GM12878 (cell line): ENCODE results near the gene GGTLC2. TPM values are rescaled to one million over a fixed set of nuclear protein-coding genes. Genes with fewer than 3 reads are reported as not detected.

Source experiments
- ATAC-seq: fragments of 200-7000 bp; cut with Tn5 transposase; 3 replicates; pipeline ENCODE4 v1.9.1; 2020; ENCODE audit warnings: mild to moderate bottlenecking, moderate library complexity
- BruUV-seq: library from RNA; stranded (reverse); fragments of 400-500 nt; replicated peaks from 2 replicates; lab custom pipeline; 2021; lab: Mats Ljungman, UMichigan
- CTCF ChIA-PET: fragments of 300-600 bp; sonication (Branson Sonifier 250); formaldehyde crosslinking; extraction: SDS; loops from one replicate; lab custom pipeline; 2021; ENCODE audit warnings: inconsistent platforms; lab: Yijun Ruan, JAX
- POLR2A ChIA-PET: fragments of 350-600 bp; formaldehyde crosslinking; extraction: SDS; loops from one replicate; lab custom pipeline; 2021; ENCODE audit warnings: inconsistent platforms; lab: Charles Lee
- RAD21 ChIA-PET: fragments of 300-600 bp; sonication (Branson Sonifier 250); formaldehyde crosslinking; loops from one replicate; lab custom pipeline; 2023; ENCODE audit warnings: antibody characterized with exemption; ENCODE audit not compliant: unreplicated experiment; lab: Charles Lee
- SMC1A ChIA-PET: fragments of 300-600 bp; sonication (Branson Sonifier 250); formaldehyde crosslinking; loops from one replicate; lab custom pipeline; 2023; ENCODE audit not compliant: unreplicated experiment, uncharacterized antibody; lab: Charles Lee
- DNase-seq: peaks from one replicate; pipeline ENCODE4 v3.0.0-alpha.2; 2011; ENCODE audit warnings: low read depth, low spot score
- FAIRE-seq: peaks from 3 replicates; lab custom pipeline; 2011; peaks lifted over from hg19 to GRCh38; lab: Jason Lieb, UNC
- H2AFZ ChIP-seq: 2 replicates; pipeline ENCODE4 v1.6.0; 2011; ENCODE audit warnings: low read depth, low read length, control low read depth; ENCODE audit not compliant: control insufficient read depth
- H3K27ac ChIP-seq: 2 replicates; pipeline ENCODE4 v1.5.1; 2011; ENCODE audit warnings: control low read depth; ENCODE audit not compliant: control insufficient read depth, insufficient read depth
- H3K27me3 ChIP-seq, 2 experiments: replicated peaks in 1 of 2; 2 replicates each; pipeline versions ENCODE4 v1.6.0 to v1.6.1; 2011; ENCODE audit warnings: low read length in 1 of 2; ENCODE audit not compliant: control insufficient read depth in 2 of 2, insufficient read depth in 2 of 2
- H3K36me3 ChIP-seq, 2 experiments: 2 replicates each; pipeline ENCODE4 v1.5.1; 2011; ENCODE audit warnings: low read length in 1 of 2; ENCODE audit not compliant: control insufficient read depth in 2 of 2, insufficient read depth in 2 of 2
- H3K4me1 ChIP-seq: 2 replicates; pipeline ENCODE4 v1.6.1; 2011; ENCODE audit warnings: mild to moderate bottlenecking, low read length, moderate library complexity, mixed read lengths; ENCODE audit not compliant: control insufficient read depth, insufficient read depth
- H3K4me2 ChIP-seq: 2 replicates; pipeline ENCODE4 v1.6.0; 2011; ENCODE audit warnings: control low read depth; ENCODE audit not compliant: control insufficient read depth, insufficient read depth
- H3K4me3 ChIP-seq: fragments of 200-600 bp; sonication (generic); 2 replicates; pipeline ENCODE4 v1.5.1; 2016
- H3K79me2 ChIP-seq: 2 replicates; pipeline ENCODE4 v1.6.0; 2011; ENCODE audit warnings: low read length; ENCODE audit not compliant: control insufficient read depth, insufficient read depth
- H3K9ac ChIP-seq: 2 replicates; pipeline ENCODE4 v1.8.0; 2011; ENCODE audit warnings: low read length, control low read depth, mixed read lengths; ENCODE audit not compliant: control insufficient read depth, insufficient read depth
- H3K9me3 ChIP-seq: replicated peaks from 3 replicates; pipeline ENCODE4 v1.5.1; 2011; ENCODE audit warnings: mild to moderate bottlenecking, low read length; ENCODE audit not compliant: control insufficient read depth, insufficient read depth
- H4K20me1 ChIP-seq: 2 replicates; pipeline ENCODE4 v1.6.0; 2011; ENCODE audit not compliant: control insufficient read depth, insufficient read depth
- NKRF ChIP-seq: fragments of 450-650 bp; conservative IDR thresholded peaks from 2 replicates; pipeline ENCODE4 v1.6.1; 2017; ENCODE audit warnings: mild to moderate bottlenecking, moderate library complexity
- NR2C1 ChIP-seq: fragments of 450-650 bp; IDR thresholded peaks from 2 replicates; pipeline ENCODE4 v1.6.1; 2017; ENCODE audit warnings: antibody characterized with exemption, mild to moderate bottlenecking, moderate library complexity
- PRDM15 ChIP-seq: fragments of 450-650 bp; formaldehyde crosslinking; IDR thresholded peaks from 2 replicates; pipeline ENCODE4 v1.4.0; 2020; ENCODE audit warnings: mild to moderate bottlenecking, moderate library complexity
- SMAD5 ChIP-seq: IDR thresholded peaks from 2 replicates; pipeline ENCODE4 v1.6.1; 2016; ENCODE audit warnings: antibody characterized with exemption, low read depth
- SUPT20H ChIP-seq: IDR thresholded peaks from 2 replicates; pipeline ENCODE4 v1.6.1; 2011; ENCODE audit warnings: low read depth, mild to moderate bottlenecking, low read length, moderate library complexity, borderline replicate concordance; ENCODE audit not compliant: control insufficient read depth
- SUZ12 ChIP-seq: fragments of 200-600 bp; sonication (generic); IDR thresholded peaks from one replicate; pipeline ENCODE4 v1.6.1; 2018; ENCODE audit warnings: antibody characterized with exemption, mild to moderate bottlenecking; ENCODE audit not compliant: unreplicated experiment
- TARDBP ChIP-seq: IDR thresholded peaks from 2 replicates; pipeline ENCODE4 v1.6.1; 2016; ENCODE audit warnings: borderline replicate concordance
- YY1 ChIP-seq: IDR thresholded peaks from 2 replicates; pipeline ENCODE4 v1.6.1; 2011; ENCODE audit warnings: low read depth, mild to moderate bottlenecking, low read length
- WGBS: methylation state at CpG from one replicate; pipeline ENCODE4 v1.1.6; 2016; ENCODE audit warnings: low lambda C conversion rate; ENCODE audit not compliant: insufficient replicate concordance, insufficient coverage; ENCODE audit errors: missing lambda C conversion rate; 5-methylcytosine and 5-hydroxymethylcytosine counted together
- in situ Hi-C: fragments of 300-500 bp; cut with MboI; formaldehyde crosslinking; loops from 9 replicates; pipeline ENCODE4 v1.14.3; 2018; ENCODE audit warnings: mixed read lengths
- intact Hi-C: fragments of 100-400 bp; cut with micrococcal nuclease; formaldehyde crosslinking; loops from one replicate; pipeline ENCODE4 v1.14.2; 2022; ENCODE audit not compliant: unreplicated experiment
- polyA plus RNA-seq, 11 experiments: library from polyadenylated mRNA; depleted of rRNA in 4 of 11; unstranded in 6 of 11; stranded (reverse) in 5 of 11; fragments of >200 nt; fragmentation: Nextera tagmentation in 4 of 11; fragmentation: Illumina TruSeq in 1 of 11; extraction: Ambion mirVana in 4 of 11; extraction: Trizol in 1 of 11; gene quantifications; 1 replicate in 1 of 11; 2 replicates in 10 of 11; pipeline versions ENCODE4 v1.2.1 to v1.2.3, GENCODE V29; 2011 to 2016; ENCODE audit warnings: inconsistent platforms in 2 of 11, missing spikeins in 2 of 11, low read depth in 1 of 11
- total RNA-seq, 4 experiments: library from RNA; depleted of rRNA in 3 of 4; stranded (reverse); fragments of >200 nt in 3 of 4; fragmentation: Illumina TruSeq in 1 of 4; extraction: Trizol in 1 of 4; gene quantifications; 2 replicates each; pipeline versions ENCODE4 v1.2.1 to v1.2.3, GENCODE V29; 2013 to 2021
- TF ChIP-seq, protein P1 (sequence below): IDR thresholded peaks from 2 replicates; pipeline ENCODE4 v1.6.1; 2011; ENCODE audit warnings: mild to moderate bottlenecking, low read depth, low read length, moderate library complexity; ENCODE audit not compliant: insufficient replicate concordance

Gene GGTLC2
- total and polyA plus RNA-seq, 10 of the 15 experiments (the other 5 are each of a cell fraction or from before 2014, with no cell fraction given): not detected

GRCh38 chr22:22684580-22685561 lies 40.5 kb downstream of the GGTLC2 start (continued):
- TF ChIP-seq TARDBP (no peak), YY1 (no peak), NR2C1 (no peak), PRDM15 (no peak)

DNA sequence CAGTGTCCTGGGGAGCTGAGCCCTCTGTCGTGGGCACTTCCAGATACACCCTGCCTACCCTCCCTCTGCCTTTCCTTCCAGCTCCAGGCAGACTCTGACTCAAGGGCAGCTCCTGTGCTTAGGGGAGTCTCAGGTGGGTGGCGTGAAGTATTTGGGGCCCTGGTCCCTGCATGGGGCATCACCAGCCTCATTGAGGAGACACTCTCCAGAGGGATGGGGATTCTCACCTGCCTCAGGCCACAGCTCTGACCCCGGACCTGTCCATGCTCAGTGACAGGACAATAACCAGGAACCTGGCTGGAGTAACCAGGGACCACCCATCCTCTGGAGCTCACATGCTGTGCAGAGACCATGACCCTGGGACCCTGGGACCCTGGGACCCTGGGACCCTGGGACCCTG lies 41.2 kb downstream of the GGTLC2 start:
- ChIA-PET SMC1A (interaction anchor here (0.6 to 3.6 kb wide), 6 partner anchors 16 to 101 kb away, joined by 3 to 23 read pairs (median 3); no protein-coding TSS in a partner anchor), CTCF (interaction anchor here (0.6 to 4.2 kb wide), 25 partner anchors 10 to 628 kb away, joined by 3 to 46 read pairs (median 6); no protein-coding TSS in a partner anchor), POLR2A (interaction anchor here (1.3 kb wide), 1 partner anchor 35 kb away, joined by 3 read pairs; no protein-coding TSS in a partner anchor), RAD21 (interaction anchor here (0.6 to 3.6 kb wide), 3 partner anchors 18 to 98 kb away, joined by 3 to 23 read pairs (median 7); no protein-coding TSS in a partner anchor)
- Histone ChIP-seq H3K79me2 (no peaks in the 10 kb centered on the region), H3K9me3 (no peaks in the 10 kb centered on the region), H3K36me3 (no peaks in the 10 kb centered on the region), H3K4me1 (peaks cover 30% of the 10 kb centered on the region), H3K4me2 (no peak overlapping the region), H3K27ac (peak overlapping the region; percentile 9; the same call in 1 of the 2 replicates), H3K4me3 (no peak overlapping the region), H4K20me1 (no peaks in the 10 kb centered on the region), H2AFZ (no peak overlapping the region), H3K9ac (no peak overlapping the region), H3K27me3 (no peaks in the 10 kb centered on the region)
- BruUV-seq: no TSS peak
- ATAC-seq (no peak), FAIRE-seq (no peak), DNase-seq (no peak)
- in situ Hi-C loops (loop anchor here (5.0 kb wide), 1 partner anchor 93 kb away; no protein-coding TSS in a partner anchor), intact Hi-C loops (no loop called here)
- WGBS: 90% methylated on average over 3 of the region's 3 CpGs
- TF ChIP-seq SUZ12 (no peak), NKRF (no peak), SUPT20H (no peak), SMAD5 (no peak)
- TF ChIP-seq, protein P1, sequence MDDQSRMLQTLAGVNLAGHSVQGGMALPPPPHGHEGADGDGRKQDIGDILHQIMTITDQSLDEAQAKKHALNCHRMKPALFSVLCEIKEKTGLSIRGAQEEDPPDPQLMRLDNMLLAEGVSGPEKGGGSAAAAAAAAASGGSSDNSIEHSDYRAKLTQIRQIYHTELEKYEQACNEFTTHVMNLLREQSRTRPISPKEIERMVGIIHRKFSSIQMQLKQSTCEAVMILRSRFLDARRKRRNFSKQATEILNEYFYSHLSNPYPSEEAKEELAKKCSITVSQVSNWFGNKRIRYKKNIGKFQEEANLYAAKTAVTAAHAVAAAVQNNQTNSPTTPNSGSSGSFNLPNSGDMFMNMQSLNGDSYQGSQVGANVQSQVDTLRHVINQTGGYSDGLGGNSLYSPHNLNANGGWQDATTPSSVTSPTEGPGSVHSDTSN: no peak
